Measurements from ENCODE around the gene STAP1. TPM values are rescaled to one million over a fixed set of nuclear protein-coding genes. Genes with fewer than 3 reads are reported as not detected.

The STAP1 gene
- total and polyA plus RNA-seq, 4 donors, result 0.03 to 0.51 (median 0.29) TPM

DNA sequence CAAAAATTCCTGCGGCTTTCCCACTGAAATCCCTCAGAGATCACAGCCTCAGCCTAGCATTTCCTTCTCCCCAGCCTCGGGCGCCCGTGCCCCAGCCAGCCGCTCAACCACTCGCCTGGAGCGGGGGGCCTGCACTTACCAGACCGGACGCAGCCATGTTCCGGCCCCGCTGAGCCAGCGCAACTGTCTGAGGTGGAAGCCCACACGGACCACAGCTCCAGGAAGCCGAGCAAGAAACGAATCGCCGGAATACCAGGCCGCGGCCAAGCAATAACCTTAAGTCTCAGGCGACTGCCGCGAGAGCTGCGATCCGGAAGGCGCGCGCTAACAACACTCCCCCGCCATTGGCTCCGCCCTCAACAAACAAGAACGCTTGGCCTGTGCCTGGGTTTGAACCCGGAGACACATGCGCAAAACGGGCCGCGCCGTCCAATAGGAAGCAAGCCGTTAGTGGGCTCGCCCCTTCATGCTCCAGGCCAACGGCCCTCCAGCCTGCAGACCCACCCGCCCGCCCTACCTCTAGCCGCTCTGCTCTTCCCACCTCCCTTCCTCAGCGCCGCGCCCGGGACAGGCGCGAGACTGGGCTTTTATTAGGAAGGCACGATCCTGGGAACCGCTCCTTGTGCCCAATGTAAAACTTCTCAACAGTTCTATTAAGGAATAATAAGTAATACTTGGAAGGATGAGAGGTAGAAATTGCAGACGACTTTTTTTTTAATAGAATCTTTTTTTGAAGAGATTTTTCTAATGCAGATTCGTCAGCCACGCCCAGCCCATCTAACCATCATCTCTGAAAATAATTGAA, 13.1 kb upstream of the STAP1 start, which contains the start of gene CENPC (continued):
- TF ChIP-seq, protein P1, sequence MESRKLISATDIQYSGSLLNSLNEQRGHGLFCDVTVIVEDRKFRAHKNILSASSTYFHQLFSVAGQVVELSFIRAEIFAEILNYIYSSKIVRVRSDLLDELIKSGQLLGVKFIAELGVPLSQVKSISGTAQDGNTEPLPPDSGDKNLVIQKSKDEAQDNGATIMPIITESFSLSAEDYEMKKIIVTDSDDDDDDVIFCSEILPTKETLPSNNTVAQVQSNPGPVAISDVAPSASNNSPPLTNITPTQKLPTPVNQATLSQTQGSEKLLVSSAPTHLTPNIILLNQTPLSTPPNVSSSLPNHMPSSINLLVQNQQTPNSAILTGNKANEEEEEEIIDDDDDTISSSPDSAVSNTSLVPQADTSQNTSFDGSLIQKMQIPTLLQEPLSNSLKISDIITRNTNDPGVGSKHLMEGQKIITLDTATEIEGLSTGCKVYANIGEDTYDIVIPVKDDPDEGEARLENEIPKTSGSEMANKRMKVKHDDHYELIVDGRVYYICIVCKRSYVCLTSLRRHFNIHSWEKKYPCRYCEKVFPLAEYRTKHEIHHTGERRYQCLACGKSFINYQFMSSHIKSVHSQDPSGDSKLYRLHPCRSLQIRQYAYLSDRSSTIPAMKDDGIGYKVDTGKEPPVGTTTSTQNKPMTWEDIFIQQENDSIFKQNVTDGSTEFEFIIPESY (IDR thresholded peaks at IDR 0.05), result peak; percentile 98
- TF ChIP-seq YY1 (IDR thresholded peaks at IDR 0.05), result peak; percentile 94
- TF ChIP-seq, protein P2, sequence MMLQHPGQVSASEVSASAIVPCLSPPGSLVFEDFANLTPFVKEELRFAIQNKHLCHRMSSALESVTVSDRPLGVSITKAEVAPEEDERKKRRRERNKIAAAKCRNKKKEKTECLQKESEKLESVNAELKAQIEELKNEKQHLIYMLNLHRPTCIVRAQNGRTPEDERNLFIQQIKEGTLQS (IDR thresholded peaks at IDR 0.05), result no peak
- TF ChIP-seq FOXA1 (IDR thresholded peaks at IDR 0.05), result no peak
- peak in 1 of 2 donors; percentile 50 for TF ChIP-seq GABPA (IDR thresholded peaks at IDR 0.05 in 1 of 2, conservative IDR thresholded peaks at IDR 0.05 in 1 of 2)
- TF ChIP-seq RAD21 (IDR thresholded peaks at IDR 0.05), result peak; percentile 15 to 21

- no peaks in the 10 kb centered on the region for H3K9me3 ChIP-seq (ENCODE audit: control insufficient read depth in 4 of 4, low read length in 3 of 4)
- no peak for DNase-seq (ENCODE audit: low spot score)
- peak overlapping the region in 1 of 2 donors; percentile 20 for H3K27ac ChIP-seq (ENCODE audit: low read depth in 1 of 2, low read length in 2 of 2)
- peaks cover 1 to 29% (median 18%) of the 10 kb centered on the region in 4 donors for H3K4me1 ChIP-seq (ENCODE audit: control insufficient read depth in 4 of 4, insufficient read depth in 4 of 4, low read length in 3 of 4)
- H3K4me3 ChIP-seq (ENCODE audit: low read depth in 1 of 3, low read length in 3 of 3), result peak overlapping the region in 1 of 3 donors; percentile 72
- H3K27me3 ChIP-seq (ENCODE audit: control insufficient read depth in 4 of 4, insufficient read depth in 4 of 4, low read length in 3 of 4), result no peaks in the 10 kb centered on the region
- 63% methylated on average over 4 of the region's 4 CpGs for WGBS
- TF ChIP-seq HNF4A (conservative IDR thresholded peaks at IDR 0.05) (no peak), SP1 (IDR thresholded peaks at IDR 0.05) (no peak), GABPA (IDR thresholded peaks at IDR 0.05 in 1 of 2, conservative IDR thresholded peaks at IDR 0.05 in 1 of 2) (no peak), HNF4G (IDR thresholded peaks at IDR 0.05) (no peak), EGR1 (IDR thresholded peaks at IDR 0.05; ENCODE audit: low read depth in 2 of 2) (no peak), JUND (IDR thresholded peaks at IDR 0.05) (no peak), CTCF (IDR thresholded peaks at IDR 0.05; ENCODE audit: low read depth, low read length, missing input control) (no peak)
- TF ChIP-seq, protein P3, sequence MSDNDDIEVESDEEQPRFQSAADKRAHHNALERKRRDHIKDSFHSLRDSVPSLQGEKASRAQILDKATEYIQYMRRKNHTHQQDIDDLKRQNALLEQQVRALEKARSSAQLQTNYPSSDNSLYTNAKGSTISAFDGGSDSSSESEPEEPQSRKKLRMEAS (IDR thresholded peaks at IDR 0.05), result no peak
- peaks cover 0 to 2% (median 0%) of the 10 kb centered on the region in 4 donors for H3K36me3 ChIP-seq (ENCODE audit: control insufficient read depth in 4 of 4, insufficient read depth in 3 of 4, low read depth in 1 of 4, low read length in 3 of 4)
- H3K9ac ChIP-seq (ENCODE audit: low read depth in 1 of 2, low read length in 2 of 2), result no peak overlapping the region
These were observed 12.5 kb upstream of the STAP1 start for GRCh38 chr4:67546004-67546356.

DNA sequence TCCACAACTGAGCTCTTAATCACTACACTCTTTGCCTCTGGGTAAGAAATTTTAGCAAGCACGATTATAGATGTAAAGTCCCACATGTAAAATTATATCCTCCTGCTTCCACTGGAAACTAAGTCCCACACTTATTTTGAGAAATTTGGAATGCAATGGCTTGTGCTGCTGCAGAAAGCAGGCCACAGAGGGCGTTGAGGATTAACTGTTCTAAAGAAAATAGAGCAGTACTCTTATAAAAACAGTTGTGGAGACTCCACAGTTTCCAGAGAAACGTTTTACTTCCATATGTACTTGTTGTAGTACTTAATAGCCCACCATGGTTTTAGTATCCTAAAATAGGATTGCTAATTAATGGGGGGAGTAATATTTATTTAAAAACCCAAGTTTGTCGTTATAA, 11.6 kb upstream of the STAP1 start:
- Histone ChIP-seq H3K27me3 (ENCODE audit: control insufficient read depth in 4 of 4, insufficient read depth in 4 of 4, low read length in 3 of 4) (no peaks in the 10 kb centered on the region), H3K4me3 (ENCODE audit: low read depth in 1 of 3, low read length in 3 of 3) (no peak overlapping the region), H3K36me3 (ENCODE audit: control insufficient read depth in 4 of 4, insufficient read depth in 3 of 4, low read depth in 1 of 4, low read length in 3 of 4) (no peaks in the 10 kb centered on the region), H3K27ac (ENCODE audit: low read depth in 1 of 2, low read length in 2 of 2) (no peak overlapping the region), H3K4me1 (ENCODE audit: control insufficient read depth in 4 of 4, insufficient read depth in 4 of 4, low read length in 3 of 4) (peaks cover 1 to 26% (median 17%) of the 10 kb centered on the region in 4 donors), H3K9me3 (ENCODE audit: control insufficient read depth in 4 of 4, low read length in 3 of 4) (no peaks in the 10 kb centered on the region), H3K9ac (ENCODE audit: low read depth in 1 of 2, low read length in 2 of 2) (no peak overlapping the region)
- no peak for DNase-seq (ENCODE audit: low spot score)
- WGBS, result 75% methylated on average over 4 of the region's 4 CpGs
- TF ChIP-seq EGR1 (IDR thresholded peaks at IDR 0.05; ENCODE audit: low read depth in 2 of 2) (no peak), CTCF (IDR thresholded peaks at IDR 0.05; ENCODE audit: low read depth, low read length, missing input control) (no peak), YY1 (IDR thresholded peaks at IDR 0.05) (no peak), NR2F2 (IDR thresholded peaks at IDR 0.05) (no peak), HNF4A (conservative IDR thresholded peaks at IDR 0.05) (no peak), FOXA2 (IDR thresholded peaks at IDR 0.05) (no peak), HNF4G (IDR thresholded peaks at IDR 0.05) (no peak), JUND (IDR thresholded peaks at IDR 0.05) (no peak), REST (IDR thresholded peaks at IDR 0.05) (no peak), TAF1 (conservative IDR thresholded peaks at IDR 0.05) (no peak), SP1 (IDR thresholded peaks at IDR 0.05) (no peak), GABPA (IDR thresholded peaks at IDR 0.05 in 1 of 2, conservative IDR thresholded peaks at IDR 0.05 in 1 of 2) (no peak), RXRA (IDR thresholded peaks at IDR 0.05) (no peak), RAD21 (IDR thresholded peaks at IDR 0.05) (no peak)
- TF ChIP-seq, protein P3 (IDR thresholded peaks at IDR 0.05), result no peak
